Measurements from ENCODE around the gene UNKL. TPM values are rescaled to one million over a fixed set of nuclear protein-coding genes. Genes with fewer than 3 reads are reported as not detected.

UNKL gene
- total and polyA plus RNA-seq, 3 donors from 2014 or later: 23.7 to 49.9 (median 49.2) TPM

DNA sequence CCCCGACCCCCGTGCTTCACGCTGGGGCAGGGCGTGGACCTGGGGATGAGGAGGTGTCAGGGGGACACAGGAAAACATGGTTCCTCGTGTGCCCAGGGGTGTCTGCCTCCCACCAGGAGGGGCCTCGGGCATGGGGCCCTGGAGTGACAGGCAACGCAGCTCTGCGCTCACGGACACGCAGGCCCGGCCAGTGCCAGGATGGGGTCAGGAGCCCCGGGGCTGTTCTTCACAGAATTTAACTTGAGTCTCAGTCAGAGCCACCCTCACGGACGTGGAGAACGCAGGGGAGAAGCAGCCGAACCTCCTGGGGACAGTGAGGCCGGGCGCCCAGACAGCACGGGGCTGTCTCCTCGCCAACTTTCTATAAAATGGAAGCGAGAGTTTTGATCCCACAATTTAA is 16.7 kb downstream of the UNKL start:
- intact Hi-C loops (cut with DNase I; ENCODE audit: low total_unique reads): no loop called here
- Histone ChIP-seq H3K27me3 (no peaks in the 10 kb centered on the region), H3K9me3 (no peaks in the 10 kb centered on the region), H3K4me1 (no peaks in the 10 kb centered on the region), H3K4me3 (no peak overlapping the region), H3K36me3 (ENCODE audit: low read depth, missing control alignments) (no peaks in the 10 kb centered on the region), H3K27ac (no peak overlapping the region)
- WGBS, 2 donors: 94 to 97% methylated on average over 12 to 20 of the region's 21 CpGs
- DNase-seq: no peak
- TF ChIP-seq CTCF (IDR thresholded peaks at IDR 0.05) (no peak), POLR2A (IDR thresholded peaks at IDR 0.05) (no peak)

DNA sequence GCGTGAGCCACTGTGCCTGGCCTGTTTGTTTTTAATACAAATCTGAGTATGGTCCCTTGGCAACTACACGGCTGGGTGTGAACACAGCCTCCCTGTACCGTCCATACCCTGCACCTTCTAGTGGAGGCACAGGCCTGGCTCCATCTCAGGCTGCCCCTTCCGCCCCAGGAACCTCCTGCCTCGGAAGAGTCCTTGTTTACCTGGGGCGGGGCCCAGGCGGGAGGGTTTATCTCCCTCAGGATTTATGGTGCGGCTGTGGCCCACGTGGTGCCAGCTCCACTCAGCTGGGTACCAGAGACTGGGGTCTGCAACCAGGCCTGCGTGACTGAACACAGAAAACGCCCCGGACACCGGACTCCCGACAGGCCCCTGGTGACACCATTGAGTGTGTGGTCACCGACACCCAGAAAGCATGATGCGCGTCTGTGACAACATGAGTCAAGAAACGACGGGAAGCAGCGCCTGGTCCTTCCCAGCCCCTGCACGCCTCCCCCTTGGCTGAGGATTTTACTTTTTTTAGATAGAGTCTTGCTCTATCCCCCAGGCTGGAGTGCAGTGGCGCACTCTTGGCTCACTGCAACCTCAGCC is 19.0 kb downstream of the UNKL start:
- intact Hi-C loops (cut with DNase I; ENCODE audit: low total_unique reads): no loop called here
- H3K4me1 ChIP-seq: no peaks in the 10 kb centered on the region
- no peak overlapping the region for H3K27ac ChIP-seq
- WGBS, 2 donors: 85 to 86% methylated on average over 15 to 21 of the region's 22 CpGs
- no peak for DNase-seq
- no peaks in the 10 kb centered on the region for H3K9me3 ChIP-seq
- H3K36me3 ChIP-seq (ENCODE audit: low read depth, missing control alignments): no peaks in the 10 kb centered on the region
- H3K4me3 ChIP-seq: no peak overlapping the region
- H3K27me3 ChIP-seq: no peaks in the 10 kb centered on the region
- no peak for TF ChIP-seq POLR2A (IDR thresholded peaks at IDR 0.05)
- TF ChIP-seq CTCF (IDR thresholded peaks at IDR 0.05): no peak

DNA sequence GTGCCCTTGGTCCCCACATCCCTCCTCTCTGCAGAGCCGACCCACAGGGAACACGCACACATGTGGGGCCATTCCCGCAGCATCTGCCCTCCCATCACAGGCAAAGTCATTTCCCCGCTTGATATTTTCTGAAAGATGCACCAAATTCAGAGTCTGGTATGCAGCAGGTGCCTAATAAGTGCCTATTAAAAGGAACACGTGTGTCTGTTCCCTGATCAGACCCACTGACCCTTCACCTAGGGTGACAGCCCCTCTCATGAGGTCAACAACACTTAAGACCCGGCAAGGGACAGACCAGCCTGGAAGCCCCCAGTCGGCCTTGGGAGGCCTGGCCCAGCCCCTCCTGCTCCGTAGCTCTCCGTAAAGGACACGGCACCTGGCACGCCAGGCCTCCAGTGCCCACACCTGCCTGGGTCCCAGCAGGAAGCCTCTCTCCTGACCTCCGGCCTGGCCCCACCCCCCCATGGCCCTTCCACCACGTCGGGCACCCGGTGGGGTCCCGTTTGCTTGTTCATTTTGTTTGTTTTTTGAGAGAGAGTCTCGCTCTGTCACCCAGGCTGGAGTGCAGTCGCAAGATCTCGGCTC is 20.0 kb downstream of the UNKL start:
- 91 to 93% methylated on average over 16 to 19 of the region's 19 CpGs for WGBS, 2 donors
- no peak for DNase-seq

DNA sequence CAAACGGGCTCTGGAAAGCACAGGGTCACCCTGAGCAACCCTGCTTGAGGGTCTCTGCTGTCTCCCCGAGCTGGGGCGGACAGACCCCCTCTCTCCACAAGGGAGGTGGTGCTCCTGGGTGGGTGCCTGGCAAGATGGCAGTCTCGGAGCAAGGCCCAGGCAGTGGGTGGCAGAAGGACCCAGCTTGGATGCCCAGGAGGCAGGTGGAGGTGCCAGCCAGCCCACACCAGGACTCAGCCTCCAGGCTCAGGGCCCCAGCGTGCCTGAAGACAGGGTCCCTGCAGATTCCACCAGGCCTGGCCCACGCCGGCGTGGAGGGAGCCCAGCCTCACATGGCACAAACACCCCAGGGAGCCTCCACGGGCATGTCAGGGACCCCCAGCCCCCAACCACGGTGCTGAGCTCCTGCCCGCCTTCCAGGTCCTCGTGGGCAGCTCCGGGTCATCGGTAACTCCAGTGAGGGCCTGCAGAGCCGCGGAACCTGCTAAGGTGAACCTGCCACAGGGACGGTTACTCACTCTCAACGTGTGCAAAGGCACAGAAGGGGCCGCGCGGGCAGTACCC is 20.8 kb downstream of the UNKL start:
- intact Hi-C loops (cut with DNase I; ENCODE audit: low total_unique reads): no loop called here
- Histone ChIP-seq H3K9me3 (no peaks in the 10 kb centered on the region), H3K27ac (no peak overlapping the region), H3K27me3 (no peaks in the 10 kb centered on the region), H3K36me3 (ENCODE audit: low read depth, missing control alignments) (no peaks in the 10 kb centered on the region), H3K4me1 (no peaks in the 10 kb centered on the region), H3K4me3 (no peak overlapping the region)
- TF ChIP-seq POLR2A (IDR thresholded peaks at IDR 0.05) (no peak), CTCF (IDR thresholded peaks at IDR 0.05) (no peak)
- WGBS, 2 donors: 97 to 99% methylated on average over 10 to 18 of the region's 21 CpGs
- no peak for DNase-seq

More for the DNA sequence above, 20.0 kb downstream of the UNKL start:
- Histone ChIP-seq H3K4me3 (no peak overlapping the region), H3K4me1 (no peaks in the 10 kb centered on the region), H3K9me3 (no peaks in the 10 kb centered on the region), H3K36me3 (ENCODE audit: low read depth, missing control alignments) (no peaks in the 10 kb centered on the region), H3K27me3 (no peaks in the 10 kb centered on the region), H3K27ac (no peak overlapping the region)
- intact Hi-C loops (cut with DNase I; ENCODE audit: low total_unique reads): no loop called here
- no peak for TF ChIP-seq CTCF (IDR thresholded peaks at IDR 0.05)
- no peak for TF ChIP-seq POLR2A (IDR thresholded peaks at IDR 0.05)
